ENCODE measurements around the gene KRTAP5-5.
"Not testable (repeated sequence)": the region's sequence is repeated elsewhere in the genome, so short reads cannot be mapped to it uniquely, and the experiment has no call there.

KRTAP5-5 gene, protein sequence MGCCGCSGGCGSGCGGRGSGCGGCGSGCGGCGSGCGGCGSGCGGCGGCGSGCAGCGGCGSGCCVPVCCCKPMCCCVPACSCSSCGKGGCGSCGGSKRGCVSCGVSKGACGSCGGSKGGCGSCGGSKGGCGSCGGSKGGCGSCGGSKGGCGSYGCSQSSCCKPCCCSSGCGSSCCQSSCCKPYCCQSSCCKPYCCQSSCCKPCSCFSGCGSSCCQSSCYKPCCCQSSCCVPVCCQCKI

DNA sequence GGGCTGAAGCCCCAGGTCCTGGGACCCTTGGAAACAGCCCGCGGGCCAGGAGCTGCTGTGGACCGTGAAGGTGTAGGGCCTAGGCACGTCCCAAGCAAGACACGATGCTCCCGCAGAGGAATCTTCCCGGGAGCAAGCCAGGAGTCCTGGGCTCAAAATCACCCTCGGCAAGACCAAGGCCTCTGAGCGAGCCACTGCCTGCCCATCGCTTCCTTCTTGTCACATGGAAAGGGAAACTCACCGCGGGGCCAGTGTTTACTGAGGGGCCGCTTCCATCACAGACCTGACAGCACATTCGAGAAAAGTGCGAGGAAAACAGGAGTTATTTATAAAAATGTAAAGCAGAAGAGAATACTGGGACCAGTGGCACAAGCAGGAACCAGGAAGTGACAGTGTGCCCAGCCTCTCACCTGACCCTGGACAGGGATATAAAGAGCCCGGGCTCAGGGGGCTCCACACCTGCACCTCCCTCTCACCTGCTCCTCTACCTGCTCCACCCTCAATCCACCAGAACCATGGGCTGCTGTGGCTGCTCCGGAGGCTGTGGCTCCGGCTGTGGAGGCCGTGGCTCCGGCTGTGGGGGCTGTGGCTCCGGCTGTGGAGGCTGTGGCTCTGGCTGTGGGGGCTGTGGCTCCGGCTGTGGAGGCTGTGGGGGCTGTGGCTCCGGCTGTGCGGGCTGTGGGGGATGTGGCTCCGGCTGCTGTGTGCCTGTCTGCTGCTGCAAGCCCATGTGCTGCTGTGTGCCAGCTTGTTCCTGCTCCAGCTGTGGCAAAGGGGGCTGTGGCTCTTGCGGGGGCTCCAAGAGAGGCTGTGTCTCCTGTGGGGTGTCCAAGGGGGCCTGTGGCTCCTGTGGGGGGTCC lies at the start of gene KRTAP5-5:
KRTAP5-5 (plus strand) TSS at position 450 of the 860 bp plus-strand sequence; CDS start at position 516, 66 bp downstream.
- no peak for DNase-seq

DNA sequence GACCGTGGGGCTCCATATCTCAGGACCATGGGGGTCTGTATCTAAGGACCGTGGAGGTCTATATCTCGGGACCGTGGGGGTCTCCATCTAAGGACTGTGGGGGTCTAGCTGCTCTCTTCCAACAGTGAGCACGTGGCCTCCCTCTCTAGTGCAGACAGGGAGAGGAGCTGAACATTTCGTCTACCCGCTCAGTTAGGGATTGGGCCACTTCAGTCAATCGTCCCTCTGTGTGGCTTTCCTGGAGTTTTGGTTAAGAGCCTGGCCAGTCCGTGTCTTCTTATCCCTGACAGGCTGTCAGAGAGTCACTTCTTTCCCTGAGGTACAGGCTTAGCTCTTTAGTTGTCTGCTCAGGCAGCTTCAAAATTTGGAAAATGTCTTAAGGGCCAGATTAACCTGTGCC lies 47.6 kb upstream of the KRTAP5-5 start:
- DNase-seq: no peak

DNA sequence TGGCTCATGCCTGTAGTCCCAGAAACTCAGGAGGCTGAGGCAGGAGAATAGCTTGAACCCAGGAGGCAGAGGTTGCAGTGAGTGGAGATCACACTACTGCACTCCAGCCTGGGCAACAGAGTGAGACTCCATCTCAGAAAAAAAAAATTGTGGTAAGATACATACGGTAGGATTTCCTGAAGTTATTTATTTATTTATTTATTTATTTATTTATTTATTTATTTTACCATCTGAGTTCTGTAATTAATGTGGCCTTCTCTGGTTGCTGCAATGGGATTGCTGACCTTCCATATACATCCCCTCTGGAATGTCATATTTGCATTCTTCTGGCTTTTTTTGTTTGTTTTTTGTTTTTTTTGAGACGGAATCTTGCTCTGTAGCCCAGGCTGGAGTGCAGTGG lies 46.7 kb upstream of the KRTAP5-5 start:
- DNase-seq: not testable (repeated sequence)

DNA sequence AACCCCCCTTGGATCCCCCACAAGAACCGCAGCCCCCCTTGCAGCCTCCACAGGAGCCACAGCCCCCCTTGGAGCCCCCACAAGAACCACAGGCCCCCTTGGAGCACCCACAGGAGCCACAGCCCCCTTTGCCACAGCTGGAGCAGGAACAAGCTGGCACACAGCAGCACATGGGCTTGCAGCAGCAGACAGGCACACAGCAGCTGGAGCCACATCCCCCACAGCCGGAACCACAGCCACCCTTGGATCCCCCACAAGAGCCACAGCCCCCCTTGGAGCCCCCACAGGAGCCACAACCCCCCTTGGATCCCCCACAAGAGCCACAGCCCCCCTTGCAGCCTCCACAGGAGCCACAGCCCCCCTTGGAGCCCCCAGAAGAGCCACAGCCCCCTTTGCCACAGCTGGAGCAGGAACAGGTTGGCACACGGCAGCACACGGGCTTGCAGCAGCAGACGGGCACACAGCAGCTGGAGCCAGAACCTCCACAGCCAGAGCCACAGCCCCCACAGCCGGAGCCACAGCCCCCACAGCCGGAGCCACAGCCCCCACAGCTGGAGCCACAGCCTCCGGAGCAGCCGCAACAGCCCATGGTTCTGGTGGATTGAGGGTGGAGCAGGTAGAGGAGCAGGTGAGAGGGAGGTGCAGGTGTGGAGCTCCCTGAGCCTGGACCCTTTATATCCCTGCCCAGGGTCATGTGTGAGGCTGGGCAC lies 44.8 kb upstream of the KRTAP5-5 start, which contains the start of gene KRTAP5-1:
KRTAP5-1 (minus strand) TSS at position 623 of the 710 bp plus-strand sequence; CDS start at position 589, 34 bp downstream.
- DNase-seq: not testable (repeated sequence)

DNA sequence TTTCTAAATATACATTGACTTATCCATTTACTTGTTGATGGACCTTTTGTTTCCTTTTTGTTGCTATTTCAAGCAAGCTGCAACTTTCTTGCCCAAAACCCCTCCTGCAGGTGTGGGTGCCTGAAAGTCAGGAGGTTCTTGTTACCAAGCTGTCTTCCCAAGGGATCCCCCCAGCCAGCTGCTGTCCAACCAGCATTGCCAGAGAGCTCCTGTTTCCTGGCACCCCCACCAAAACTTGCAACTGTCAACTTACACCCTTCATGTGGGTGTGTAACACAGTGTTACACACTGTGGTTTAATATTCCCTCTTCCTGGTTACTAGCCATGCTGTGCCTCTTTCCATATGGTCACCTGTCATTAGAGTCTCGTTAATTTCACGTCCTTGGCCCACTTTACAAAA lies 42.9 kb upstream of the KRTAP5-5 start:
- DNase-seq: no peak

DNA sequence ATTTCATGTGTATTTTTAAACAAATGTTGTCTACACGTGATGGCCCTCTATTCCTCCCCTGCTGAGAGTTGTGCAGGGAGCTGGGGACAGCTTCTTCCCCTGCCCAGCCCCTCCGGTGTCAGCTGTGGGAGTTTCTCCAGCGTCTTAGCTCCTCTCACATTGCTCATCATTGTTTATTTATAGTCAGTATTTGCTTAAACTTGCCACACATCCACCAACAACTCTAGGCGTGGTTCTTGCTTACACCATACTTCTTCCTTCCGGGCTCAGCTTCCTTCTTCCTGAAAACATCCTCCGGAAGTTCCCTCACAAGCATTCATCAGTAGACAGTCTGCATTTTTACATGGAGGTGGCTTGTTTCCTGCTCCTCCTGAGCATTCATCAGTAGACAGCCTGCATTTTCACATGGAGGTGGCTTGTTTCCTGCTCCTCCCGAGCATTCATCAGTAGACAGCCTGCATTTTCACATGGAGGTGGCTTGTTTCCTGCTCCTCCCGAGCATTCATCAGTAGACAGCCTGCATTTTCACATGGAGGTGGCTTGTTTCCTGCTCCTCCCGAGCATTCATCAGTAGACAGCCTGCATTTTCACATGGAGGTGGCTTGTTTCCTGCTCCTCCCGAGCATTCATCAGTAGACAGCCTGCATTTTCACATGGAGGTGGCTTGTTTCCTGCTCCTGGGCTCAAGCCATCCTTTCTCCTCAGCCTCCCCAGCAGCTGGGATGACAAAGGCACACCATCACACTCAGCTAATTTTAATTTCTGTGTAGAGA lies 40.2 kb upstream of the KRTAP5-5 start:
- not testable (repeated sequence) for DNase-seq

DNA sequence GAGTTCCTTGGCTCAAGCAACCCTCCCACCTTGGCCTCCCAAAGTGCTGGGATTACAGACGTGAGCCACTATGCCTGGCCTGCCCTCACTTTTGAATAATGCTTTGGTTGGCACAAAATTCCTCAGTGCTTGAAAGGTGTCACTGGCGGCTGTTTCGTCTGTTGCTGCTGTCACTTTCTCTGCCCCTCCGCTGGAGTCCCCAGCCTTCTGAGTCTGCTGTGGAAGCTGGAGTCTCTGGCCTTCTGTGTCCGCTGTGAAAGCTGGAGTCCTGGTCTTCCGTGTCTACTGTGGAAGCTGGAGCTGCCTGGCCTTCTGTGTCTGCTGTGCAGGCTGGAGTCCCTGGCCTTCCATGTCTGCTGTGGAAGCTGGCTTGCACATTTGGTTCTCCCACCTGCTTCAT lies 39.6 kb upstream of the KRTAP5-5 start:
- DNase-seq: no peak

DNA sequence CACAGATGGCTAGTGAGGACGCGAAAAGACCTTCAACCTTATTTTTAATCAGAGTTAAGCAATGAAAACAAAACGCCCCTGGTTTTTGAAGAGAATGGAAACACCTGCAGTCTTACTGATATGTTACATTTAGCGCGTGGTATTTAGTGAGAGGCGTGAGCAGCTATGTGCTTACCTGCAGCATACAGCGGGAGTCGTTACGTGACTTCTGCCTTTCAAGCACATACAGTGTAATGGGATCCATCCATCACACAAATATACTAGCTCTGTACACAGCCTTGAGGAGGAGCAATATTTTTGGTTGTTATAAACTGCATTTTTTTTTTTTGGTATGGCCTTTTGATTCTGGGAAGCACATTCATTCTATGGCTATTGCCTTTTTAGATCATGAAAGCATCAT lies 36.9 kb upstream of the KRTAP5-5 start:
- DNase-seq: no peak

DNA sequence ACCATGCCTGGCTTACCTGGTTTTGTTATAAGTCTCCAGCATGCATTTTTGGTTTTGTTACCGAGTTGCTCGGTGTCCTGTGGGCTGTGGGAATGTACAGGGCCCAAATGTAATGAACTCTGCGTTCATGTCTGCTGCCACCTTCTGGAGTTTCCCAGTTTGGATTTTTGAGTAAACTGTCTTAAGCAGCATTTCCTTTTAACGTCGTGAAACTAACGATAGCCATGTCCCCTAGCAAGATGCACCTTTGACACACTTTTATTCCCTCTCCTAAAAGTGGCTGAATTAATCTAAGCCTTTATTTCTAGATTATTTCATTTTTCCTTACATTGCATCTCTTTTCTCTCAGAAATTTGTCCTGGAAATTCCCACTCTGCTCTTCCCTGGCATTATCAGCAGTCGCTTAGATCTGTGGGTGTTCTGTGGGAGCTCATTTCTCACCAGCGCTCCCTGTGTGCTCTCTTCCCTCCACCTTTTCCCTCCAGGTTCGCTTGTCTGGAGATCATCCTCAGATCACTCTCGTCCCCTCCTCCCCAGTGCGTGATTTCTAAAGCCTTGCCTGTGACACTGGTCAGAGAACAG lies 33.5 kb upstream of the KRTAP5-5 start:
- not testable (repeated sequence) for DNase-seq

DNA sequence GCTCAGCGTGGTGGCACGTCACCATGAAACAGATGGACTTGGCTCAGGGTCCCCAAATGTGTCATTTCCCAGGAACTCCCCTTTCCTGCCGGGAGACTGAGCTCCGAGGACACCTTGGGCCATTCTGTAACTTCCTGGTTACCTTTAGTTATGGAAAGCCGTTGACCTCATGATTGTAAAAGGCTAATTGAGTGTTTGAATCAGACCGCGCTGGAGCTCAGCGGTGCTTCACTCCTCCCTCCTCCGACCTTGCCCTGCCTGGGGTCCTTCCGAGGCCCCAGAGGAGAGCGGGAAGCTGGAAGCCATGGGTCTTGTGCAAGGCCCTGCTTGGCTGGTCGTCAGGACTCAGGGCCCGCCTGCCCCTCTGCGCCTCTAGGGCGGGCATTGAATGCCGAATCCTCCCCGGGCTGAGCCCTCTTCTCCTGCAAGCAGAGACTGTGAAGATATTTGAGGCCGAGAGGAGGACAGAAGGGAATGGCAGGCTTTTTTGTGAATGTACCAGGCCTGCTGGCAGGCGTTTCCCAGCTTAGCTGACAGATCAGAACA lies 32.9 kb upstream of the KRTAP5-5 start:
- DNase-seq: not testable (repeated sequence)

DNA sequence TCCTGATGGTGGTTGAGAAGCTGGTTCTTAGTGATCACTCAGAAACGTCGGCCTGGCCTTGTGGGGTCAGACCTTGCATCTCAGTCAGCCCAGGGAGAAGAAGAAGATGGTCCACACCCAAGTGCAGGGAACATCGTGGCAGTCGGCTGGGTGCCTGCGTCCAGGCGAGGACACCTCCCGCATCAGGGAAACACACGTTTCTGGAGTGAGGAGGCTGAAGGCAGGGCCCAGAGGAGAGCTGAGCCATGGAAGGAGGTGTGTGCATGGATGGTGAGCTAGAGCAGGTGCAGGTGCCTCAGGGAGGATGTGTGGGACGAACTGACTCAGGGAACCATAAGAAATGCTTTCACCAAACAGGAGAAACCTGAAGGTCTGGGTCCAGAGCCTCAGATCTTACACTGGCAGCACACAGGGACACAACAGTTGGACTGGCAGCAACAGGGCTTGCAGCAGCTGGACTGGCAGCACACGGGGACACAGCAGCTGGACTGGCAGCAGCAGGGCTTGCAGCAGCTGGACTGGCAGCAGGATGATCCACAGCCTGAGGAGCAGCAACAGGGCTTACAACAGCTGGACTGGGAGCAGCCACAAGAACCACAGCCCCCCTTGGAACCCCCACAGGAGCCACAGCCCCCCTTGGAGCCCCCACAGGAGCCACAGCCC lies 32.1 kb upstream of the KRTAP5-5 start:
- DNase-seq: peak; percentile 41

DNA sequence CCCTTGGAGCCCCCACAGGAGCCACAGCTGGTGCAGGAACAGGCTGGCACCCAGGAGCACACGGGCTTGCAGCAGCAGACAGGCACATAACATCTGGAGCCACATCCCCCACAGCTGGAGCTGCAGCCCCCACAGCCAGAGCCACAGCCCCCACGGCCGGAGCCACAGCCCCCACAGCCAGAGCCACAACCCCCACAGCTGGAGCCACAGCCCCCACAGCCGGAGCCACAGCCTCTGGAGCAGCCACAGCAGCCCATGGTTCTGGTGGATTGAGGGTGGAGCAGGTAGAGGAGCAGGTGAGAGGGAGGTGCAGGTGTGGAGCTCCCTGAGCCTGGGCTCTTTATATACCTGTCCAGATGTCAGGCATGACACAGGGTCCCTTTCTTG lies 31.6 kb upstream of the KRTAP5-5 start, which contains the start of gene KRTAP5-2:
KRTAP5-2 (minus strand) TSS at position 301 of the 387 bp plus-strand sequence; CDS start at position 257, 44 bp downstream.
- no peak for DNase-seq

DNA sequence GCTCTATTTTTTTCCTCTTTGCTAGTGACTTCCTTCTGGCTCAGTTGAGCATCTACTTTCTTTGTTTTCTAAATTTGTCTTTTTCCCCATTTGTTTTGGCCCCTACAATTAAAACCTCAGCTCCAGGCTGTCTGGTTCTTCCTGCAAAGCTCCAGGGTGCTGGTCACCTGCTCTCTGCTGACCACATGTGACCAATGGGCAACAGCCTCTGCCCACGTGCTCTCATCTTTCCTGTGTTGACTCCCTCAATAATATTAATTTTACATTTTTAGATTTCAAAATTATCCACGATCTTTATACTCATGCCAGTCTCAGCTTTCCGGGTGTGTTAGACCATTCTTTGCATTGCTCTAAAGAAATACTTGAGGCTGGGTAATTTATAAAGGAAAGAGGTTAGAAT lies 31.2 kb upstream of the KRTAP5-5 start:
- not testable (repeated sequence) for DNase-seq

DNA sequence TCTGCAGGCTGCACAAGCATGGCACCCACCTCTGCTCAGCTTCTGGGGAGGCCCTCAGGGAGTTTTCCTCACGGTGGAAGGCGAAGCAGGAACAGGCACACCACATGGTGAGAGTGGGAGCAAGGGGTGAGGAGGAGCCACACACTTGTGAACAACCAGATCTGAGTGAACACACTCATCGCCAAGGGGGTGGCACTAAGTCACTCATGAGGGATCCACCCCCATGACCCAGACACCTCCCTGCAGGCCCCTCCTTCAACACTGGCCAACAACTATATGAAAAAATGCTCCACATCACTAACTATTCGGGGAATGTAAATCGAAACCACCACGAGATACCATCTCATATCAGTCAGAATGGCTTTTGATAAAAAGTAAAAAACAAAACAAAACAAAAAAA lies 30.8 kb upstream of the KRTAP5-5 start:
- no peak for DNase-seq

DNA sequence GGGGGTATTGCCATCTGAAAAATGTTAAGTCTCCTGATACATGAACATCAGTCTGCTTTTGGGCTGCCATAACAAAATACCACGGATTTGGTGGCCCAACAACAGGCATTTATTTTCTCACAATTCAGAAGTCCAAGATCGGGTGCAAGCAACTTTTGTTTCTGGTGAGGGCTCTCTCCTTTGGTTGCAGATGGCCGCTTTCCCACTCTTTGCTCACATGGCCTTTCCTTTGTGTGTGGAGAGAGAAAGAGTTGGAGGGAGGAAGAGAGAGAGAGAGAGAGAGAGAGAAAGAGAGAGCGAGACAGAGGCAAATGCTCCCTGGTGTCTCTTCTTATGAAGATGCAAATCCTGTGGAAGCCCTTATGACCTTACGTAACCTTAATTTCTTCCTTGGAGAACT lies 28.9 kb upstream of the KRTAP5-5 start:
- no peak for DNase-seq

DNA sequence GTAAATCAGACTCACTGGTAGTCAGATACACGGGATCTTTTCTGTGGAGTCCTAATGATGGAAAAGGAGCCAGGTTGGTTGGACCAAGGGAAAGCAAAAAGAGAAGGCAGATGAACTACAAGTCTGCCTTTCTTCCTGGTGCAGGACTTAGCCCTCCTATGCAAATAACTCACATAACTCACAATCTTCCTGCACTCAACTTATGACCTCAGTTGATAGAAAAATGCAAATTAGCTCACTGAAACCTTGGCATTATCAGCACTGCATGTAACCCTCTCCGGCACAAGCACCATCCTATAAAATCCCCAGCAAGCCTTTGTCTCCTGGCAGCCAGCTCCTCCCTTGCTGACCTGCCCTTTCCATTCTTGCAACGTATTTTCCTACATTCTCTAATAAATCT lies 27.9 kb upstream of the KRTAP5-5 start:
- DNase-seq: not testable (repeated sequence)

DNA sequence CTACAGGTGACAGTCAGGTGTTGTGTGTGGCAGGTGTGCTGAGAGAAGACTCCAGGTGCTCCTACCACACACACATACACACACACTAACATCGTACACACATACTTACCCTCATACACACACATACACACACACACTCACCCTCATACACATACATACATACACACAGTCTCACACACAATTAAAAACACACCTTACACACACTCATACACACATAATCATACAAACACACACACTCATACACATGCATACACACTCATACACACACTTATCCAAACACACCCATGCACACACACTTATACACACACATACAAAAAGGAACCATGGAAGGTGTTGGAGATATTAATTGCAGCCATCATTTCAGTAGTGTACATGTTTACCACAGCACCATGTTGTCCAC lies 25.9 kb upstream of the KRTAP5-5 start:
- no peak for DNase-seq

DNA sequence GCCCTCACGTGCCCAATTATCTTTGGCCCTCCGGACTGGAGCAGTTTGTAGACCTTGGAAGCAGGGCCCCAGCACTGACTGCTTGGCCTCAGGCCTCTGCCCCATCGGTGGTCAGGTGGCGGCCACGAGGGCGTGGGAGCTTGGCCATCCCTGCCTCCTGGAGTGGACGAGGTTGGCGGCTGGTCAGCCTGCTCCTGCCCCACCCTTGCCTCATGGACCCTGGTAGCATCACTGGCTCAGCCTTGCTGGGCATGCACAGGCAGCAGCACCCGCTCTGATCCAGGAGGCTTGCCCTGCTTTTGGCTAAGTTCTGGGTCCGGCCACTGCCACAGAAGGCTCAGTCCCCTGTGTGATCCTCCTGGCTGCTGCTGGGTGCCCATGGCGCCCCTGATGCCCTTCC lies 25.4 kb upstream of the KRTAP5-5 start:
- DNase-seq: no peak

DNA sequence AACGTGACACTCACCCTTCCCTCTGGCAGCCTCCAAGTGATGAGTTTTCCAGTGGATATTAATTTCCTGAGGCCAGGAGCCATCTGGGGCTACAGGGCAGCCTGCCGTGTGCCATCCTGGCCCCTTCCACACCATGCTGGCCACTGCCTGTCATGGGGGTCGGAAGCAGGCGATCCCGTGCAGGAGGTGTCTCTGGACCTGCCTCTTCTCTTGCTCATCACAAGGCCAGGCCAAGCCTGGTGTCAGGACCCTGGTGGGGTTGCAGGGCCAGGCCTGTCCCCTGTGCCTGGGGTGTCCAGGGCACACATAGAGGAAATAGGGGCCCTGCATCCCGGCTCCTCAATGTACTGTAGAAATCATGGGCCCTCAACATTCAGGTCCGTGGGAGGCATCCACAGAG lies 24.9 kb upstream of the KRTAP5-5 start:
- no peak for DNase-seq

DNA sequence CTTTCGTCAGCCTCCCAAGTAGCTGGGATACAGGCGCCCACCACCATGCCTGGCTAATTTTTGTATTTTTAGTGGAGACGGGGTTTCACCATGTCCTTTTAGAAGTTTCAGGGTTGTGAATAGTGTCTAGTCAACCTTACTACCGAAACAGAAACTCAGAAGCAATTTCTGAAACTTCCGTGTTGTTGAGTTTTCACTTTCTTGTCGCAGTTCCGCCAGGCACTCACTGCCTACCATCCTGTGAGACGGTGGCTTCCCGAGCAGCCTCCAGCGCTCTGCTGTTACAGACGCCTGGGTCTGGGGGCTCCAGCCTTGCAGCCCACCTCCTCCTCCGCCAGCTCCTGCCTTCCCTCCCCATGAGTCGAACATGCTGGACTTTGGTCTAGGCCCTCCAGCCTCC lies 23.7 kb upstream of the KRTAP5-5 start:
- DNase-seq: not testable (repeated sequence)

DNA sequence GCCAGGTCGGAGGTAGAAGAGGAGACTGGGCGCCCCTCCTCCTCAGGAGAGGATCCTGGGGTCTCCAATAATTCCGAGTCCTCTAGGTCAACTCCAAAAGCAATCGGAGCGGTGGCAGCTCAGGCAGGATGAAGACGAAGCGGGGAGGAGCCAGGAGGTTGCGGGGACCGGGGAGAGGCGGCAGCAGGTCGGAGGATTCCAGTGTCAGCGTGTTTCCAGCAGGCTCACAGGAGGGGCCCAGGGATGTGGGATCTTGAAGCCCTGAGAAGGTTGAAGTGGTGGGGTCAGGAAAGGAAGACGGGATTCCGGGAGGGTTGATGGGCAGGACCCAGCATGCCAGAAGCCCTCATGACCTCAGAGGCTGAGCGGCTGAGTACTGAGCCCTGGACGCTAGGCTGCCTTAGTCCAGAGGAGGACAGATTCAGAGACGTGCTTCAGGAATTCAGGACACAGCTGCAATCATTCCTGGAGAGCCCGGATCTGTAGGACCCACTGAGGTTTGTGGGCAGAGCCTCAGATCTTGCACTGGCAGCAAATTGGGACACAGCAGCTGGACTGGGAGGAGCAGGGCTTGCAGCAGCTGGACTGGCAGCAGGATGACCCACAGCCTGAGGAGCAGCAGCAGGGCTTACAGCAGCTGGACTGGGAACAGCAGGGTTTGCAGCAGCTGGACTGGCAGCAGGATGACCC lies 22.3 kb upstream of the KRTAP5-5 start:
- DNase-seq: not testable (repeated sequence)

Data from left hindlimb (tissue), 1 donor.